GM13977 (cell line): ENCODE results near the gene GALM.
A peak's percentile ranks its signal among the peaks of the same experiment; 100 is the strongest.
"Not testable (repeated sequence)": the region's sequence is repeated elsewhere in the genome, so short reads cannot be mapped to it uniquely, and the experiment has no call there.

ENCODE experiments used
- DNase-seq: peaks from one replicate; pipeline ENCODE4 v3.0.0; 2012; ENCODE audit warnings: low spot score
- in situ Hi-C: fragments of 300-500 bp; cut with MboI; formaldehyde crosslinking; loops from one replicate; pipeline ENCODE4 v1.12.0; 2022; ENCODE audit warnings: low sequenced_read_pairs, low pct_unique_long_range_greater_than_20kb, mixed read lengths, inconsistent platforms; ENCODE audit not compliant: unreplicated experiment
- TF ChIP-seq, protein P1 (sequence below): IDR thresholded peaks from 2 replicates; pipeline ENCODE4 v1.5.1; 2012; ENCODE audit warnings: mild to moderate bottlenecking, control low read depth; ENCODE audit not compliant: insufficient read depth; ENCODE audit errors: extremely low read depth, missing control alignments

The GALM gene

DNA sequence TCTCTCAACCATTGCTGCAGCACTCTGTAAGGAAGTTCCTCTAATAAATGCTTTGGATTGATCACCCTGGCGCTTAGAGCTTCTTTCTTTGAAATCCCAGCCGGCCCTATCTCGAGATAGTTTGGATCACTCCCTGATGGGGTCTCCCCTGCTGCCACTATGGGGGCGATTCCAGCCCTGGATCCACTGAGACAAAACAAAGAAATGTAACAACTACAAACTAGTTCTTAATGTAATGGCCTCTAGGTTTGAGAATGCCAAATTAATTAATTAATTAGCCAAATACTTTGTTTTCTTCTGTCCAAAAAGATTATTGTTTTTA is 70.0 kb downstream of the GALM start:
- no peak for DNase-seq
- TF ChIP-seq, protein P1, sequence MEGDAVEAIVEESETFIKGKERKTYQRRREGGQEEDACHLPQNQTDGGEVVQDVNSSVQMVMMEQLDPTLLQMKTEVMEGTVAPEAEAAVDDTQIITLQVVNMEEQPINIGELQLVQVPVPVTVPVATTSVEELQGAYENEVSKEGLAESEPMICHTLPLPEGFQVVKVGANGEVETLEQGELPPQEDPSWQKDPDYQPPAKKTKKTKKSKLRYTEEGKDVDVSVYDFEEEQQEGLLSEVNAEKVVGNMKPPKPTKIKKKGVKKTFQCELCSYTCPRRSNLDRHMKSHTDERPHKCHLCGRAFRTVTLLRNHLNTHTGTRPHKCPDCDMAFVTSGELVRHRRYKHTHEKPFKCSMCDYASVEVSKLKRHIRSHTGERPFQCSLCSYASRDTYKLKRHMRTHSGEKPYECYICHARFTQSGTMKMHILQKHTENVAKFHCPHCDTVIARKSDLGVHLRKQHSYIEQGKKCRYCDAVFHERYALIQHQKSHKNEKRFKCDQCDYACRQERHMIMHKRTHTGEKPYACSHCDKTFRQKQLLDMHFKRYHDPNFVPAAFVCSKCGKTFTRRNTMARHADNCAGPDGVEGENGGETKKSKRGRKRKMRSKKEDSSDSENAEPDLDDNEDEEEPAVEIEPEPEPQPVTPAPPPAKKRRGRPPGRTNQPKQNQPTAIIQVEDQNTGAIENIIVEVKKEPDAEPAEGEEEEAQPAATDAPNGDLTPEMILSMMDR: no peak
- in situ Hi-C loops: loop anchor here (10.0 to 25.0 kb wide), 2 partner anchors 151 to 424 kb away; no protein-coding TSS in a partner anchor

DNA sequence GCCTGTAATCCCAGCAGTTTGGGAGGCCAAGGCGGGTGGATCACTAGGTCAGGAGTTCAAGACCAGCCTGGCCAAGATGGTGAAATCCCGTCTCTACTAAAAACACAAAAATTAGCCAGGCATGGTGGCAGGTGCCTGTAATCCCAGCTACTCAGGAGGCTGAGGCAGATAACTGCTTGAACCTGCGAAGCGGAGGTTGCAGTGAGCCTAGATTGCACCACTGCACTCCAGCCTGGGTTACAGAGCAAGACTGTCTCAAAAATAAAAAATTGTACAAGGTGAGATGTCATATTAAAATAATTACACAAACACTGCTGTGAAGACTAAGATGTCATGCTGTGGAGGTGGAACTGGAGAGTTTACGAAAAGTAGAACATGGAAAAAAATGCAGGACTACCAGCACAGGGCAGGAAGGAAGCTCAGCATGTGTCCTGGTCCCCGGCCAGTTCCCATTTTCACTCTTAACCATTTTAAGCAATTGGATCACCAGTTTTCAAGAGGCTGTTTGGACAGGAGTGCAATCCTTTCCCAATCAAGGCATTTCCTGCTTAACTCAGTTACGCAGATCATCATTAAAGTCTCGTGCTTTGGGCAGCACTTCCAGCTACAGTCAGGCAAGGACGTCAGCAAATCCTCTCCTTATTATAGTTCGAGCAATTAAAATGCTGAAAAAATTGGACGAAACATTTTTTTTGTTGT is 71.2 kb downstream of the GALM start:
- in situ Hi-C loops: loop anchor here (10.0 to 25.0 kb wide), 2 partner anchors 152 to 425 kb away; no protein-coding TSS in a partner anchor
- not testable (repeated sequence) for DNase-seq

DNA sequence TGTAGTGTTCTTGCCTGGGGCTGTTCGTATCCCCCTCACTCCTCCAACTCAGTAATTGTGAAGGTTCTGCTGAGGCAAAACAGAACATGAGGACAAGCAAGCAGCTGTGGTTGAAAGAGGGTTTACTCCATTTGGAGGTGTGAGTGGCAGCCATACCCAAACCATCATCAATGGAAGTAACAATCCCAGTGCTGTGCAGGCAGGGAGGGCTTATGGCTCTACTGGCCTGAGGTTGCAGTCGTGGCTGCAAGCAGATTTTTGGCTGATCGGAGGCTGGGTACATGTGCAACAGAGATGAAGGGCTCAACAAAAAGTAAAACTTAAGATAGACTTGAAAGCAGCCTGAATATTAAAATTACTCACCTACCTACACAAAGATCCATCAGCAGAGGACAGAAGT is 72.0 kb downstream of the GALM start:
- TF ChIP-seq, protein P1: no peak

DNA sequence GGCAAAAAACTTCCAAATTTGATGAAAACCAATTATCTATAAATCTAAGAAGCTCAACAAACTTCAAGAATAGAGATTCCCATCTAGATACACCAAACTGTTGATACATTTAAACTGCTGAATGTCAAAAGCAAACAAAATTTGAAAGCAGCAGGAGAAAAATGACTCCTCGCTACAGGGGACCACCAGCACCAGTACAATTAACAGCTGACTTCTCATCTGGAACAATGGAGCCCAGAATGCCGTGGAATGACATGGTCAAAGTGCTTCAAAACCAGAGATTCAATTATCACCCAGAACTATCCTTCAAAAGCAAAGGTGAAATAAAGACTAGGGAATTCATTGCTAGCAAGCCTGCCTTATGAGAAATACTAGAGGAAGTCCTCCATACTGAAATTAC is 73.6 kb downstream of the GALM start:
- no peak for DNase-seq
- TF ChIP-seq, protein P1: no peak
- in situ Hi-C loops: loop anchor here (10.0 to 25.0 kb wide), 2 partner anchors 155 to 427 kb away; no protein-coding TSS in a partner anchor

More for the DNA sequence above, 72.0 kb downstream of the GALM start:
- in situ Hi-C loops: loop anchor here (10.0 to 25.0 kb wide), 2 partner anchors 153 to 426 kb away; no protein-coding TSS in a partner anchor
- no peak for DNase-seq

DNA sequence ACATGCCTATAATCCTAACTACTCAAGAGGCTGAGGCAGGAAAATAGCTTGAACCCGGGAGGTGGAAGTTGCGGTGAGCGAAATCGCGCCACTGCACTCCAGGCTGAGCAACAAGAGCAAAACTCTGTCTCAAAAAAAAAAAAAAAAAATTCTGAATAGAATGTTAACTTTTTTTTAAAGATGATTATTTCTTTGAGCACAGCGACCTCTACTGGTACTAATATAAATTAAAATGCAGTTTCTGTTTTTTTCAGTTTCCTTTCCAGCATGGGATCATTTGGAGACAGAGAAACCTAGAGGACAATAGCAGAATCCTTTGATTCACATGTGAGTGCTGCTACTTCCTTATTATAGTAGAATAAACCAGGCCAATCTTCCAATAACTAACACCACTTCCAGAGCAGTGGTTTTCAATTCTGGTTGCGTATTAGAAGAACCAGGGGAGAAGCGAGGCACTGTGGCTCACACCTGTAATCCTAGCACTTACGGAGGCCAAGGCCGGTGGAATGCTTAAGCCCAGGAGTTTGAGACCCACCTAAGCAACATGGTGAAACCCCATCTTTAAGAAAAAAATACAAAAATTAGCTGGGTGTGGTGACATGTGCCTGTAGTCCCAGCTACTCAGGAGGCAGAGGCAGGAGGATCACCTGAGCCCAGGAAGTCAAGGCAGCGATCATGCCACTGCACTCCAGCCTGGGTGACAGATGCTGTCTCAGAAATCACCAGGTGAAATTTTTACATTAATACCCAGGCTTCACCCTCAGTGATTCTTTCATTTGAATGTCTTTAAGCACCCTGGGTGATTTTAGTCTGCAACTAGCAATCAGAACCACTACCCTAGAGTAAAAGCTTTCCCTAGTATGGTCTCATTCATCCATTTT is 75.2 kb downstream of the GALM start:
- TF ChIP-seq, protein P1: peak; percentile 43
- in situ Hi-C loops: loop anchor here (25.0 kb wide), 1 partner anchor 429 kb away; no protein-coding TSS in a partner anchor
- peak; percentile 35 for DNase-seq

DNA sequence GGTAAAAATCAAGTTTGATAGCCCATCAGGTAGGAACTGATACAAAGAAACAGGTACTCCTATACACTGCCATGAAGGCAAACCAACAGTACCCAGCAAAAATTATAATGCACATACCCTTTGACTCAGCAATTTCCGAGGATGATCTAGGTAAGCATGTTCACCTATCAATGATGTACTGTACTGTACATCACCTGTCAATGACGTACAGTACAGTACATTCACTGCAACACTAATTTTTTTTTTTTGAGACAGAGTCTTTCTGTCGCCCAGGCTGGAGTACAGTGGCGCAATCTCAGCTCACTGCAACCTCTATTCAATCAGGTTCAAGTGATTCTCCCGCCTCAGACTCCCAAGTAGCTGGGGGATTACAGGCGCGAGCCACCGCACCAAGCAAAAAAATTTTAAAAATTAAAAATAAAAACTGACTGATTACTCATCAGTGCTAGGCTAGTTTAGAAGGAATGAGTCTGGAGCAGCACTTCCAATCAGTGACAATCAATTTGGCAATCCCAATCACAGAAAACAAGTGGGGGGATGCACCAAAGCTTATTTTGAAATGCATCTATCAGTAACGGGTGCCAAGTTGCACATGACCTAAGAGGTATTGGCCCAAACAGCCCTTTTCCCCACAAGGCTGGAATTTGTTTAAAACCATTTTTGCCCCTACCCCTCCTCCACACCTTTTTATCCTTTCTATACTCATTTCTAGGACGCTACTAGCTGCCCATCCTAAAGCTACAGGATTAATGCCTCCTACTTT is 77.1 kb downstream of the GALM start:
- DNase-seq: no peak
- in situ Hi-C loops: loop anchor here (25.0 kb wide), 1 partner anchor 431 kb away; no protein-coding TSS in a partner anchor
- TF ChIP-seq, protein P1: no peak
